H9 (cell line): ENCODE measurements around the gene C18orf63. TPM values are rescaled to one million over a fixed set of nuclear protein-coding genes. Genes with fewer than 3 reads are reported as not detected.

Experiments used
- DNase-seq: peaks from one replicate; pipeline ENCODE4 v3.0.0-alpha.2; 2017
- H2AFZ ChIP-seq: one replicate; pipeline ENCODE4 v1.6.1; 2013; ENCODE audit warnings: mild to moderate bottlenecking, low read length, control low read depth, moderate library complexity
- H2AK5ac ChIP-seq: 2 replicates; pipeline ENCODE4 v1.6.1; 2013; ENCODE audit warnings: low read length, control low read depth, mixed read lengths; ENCODE audit not compliant: insufficient read length
- H2BK120ac ChIP-seq: one replicate; pipeline ENCODE4 v1.6.1; 2013; ENCODE audit warnings: low read depth, mild to moderate bottlenecking, low read length, control low read depth, inconsistent platforms; ENCODE audit not compliant: poor library complexity, severe bottlenecking
- H2BK12ac ChIP-seq: 2 replicates; pipeline ENCODE4 v1.6.1; 2013; ENCODE audit warnings: low read length, control low read depth, mixed read lengths, low read depth; ENCODE audit not compliant: insufficient read length
- H2BK15ac ChIP-seq: 2 replicates; pipeline ENCODE4 v1.6.1; 2013; ENCODE audit warnings: low read depth, low read length, control low read depth
- H2BK20ac ChIP-seq: one replicate; pipeline ENCODE4 v1.6.1; 2013; ENCODE audit warnings: low read depth, mild to moderate bottlenecking, low read length, control low read depth, inconsistent platforms; ENCODE audit not compliant: poor library complexity, severe bottlenecking
- H2BK5ac ChIP-seq: 2 replicates; pipeline ENCODE4 v1.6.1; 2013; ENCODE audit warnings: low read length, control low read depth, mixed read lengths; ENCODE audit not compliant: insufficient read length
- H3K14ac ChIP-seq: 2 replicates; pipeline ENCODE4 v1.6.1; 2013; ENCODE audit warnings: low read length, control low read depth; ENCODE audit not compliant: insufficient read depth
- H3K18ac ChIP-seq: 2 replicates; pipeline ENCODE4 v1.6.1; 2013; ENCODE audit warnings: low read depth, mild to moderate bottlenecking, mixed read lengths, low read length, control low read depth; ENCODE audit not compliant: insufficient read length
- H3K23ac ChIP-seq: 2 replicates; pipeline ENCODE4 v1.6.1; 2013; ENCODE audit warnings: low read length, control low read depth, mixed read lengths, low read depth; ENCODE audit not compliant: insufficient read length
- H3K23me2 ChIP-seq: 2 replicates; pipeline ENCODE4 v1.6.1; 2013; ENCODE audit warnings: low read depth, mild to moderate bottlenecking, mixed read lengths, low read length, control low read depth; ENCODE audit not compliant: insufficient read length, poor library complexity, severe bottlenecking
- H3K27ac ChIP-seq: 2 replicates; pipeline ENCODE4 v1.5.1; 2013; ENCODE audit warnings: low read length, control low read depth, mixed read lengths, low read depth; ENCODE audit not compliant: insufficient read length
- H3K27me3 ChIP-seq: 2 replicates; pipeline ENCODE4 v1.6.1; 2013; ENCODE audit warnings: low read length, control low read depth, inconsistent platforms; ENCODE audit not compliant: insufficient read depth
- H3K4ac ChIP-seq: 2 replicates; pipeline ENCODE4 v1.6.1; 2013; ENCODE audit warnings: low read depth, mild to moderate bottlenecking, control low read depth, inconsistent platforms, low read length, moderate library complexity
- H3K4me1 ChIP-seq: 2 replicates; pipeline ENCODE4 v1.6.1; 2013; ENCODE audit warnings: low read length, control low read depth, inconsistent platforms; ENCODE audit not compliant: insufficient read depth
- H3K4me2 ChIP-seq: 2 replicates; pipeline ENCODE4 v1.6.1; 2013; ENCODE audit warnings: low read length, control low read depth, mixed read lengths; ENCODE audit not compliant: insufficient read length, insufficient read depth
- H3K56ac ChIP-seq: 2 replicates; pipeline ENCODE4 v1.6.1; 2013; ENCODE audit warnings: low read depth, mild to moderate bottlenecking, mixed read lengths, low read length, control low read depth; ENCODE audit not compliant: insufficient read length
- H3K79me1 ChIP-seq: 2 replicates; pipeline ENCODE4 v1.6.1; 2013; ENCODE audit warnings: low read depth, mild to moderate bottlenecking, moderate library complexity, low read length, control low read depth, inconsistent platforms; ENCODE audit not compliant: insufficient read depth, poor library complexity, severe bottlenecking
- H3K79me2 ChIP-seq: 2 replicates; pipeline ENCODE4 v1.6.1; 2013; ENCODE audit warnings: low read length, control low read depth, inconsistent platforms; ENCODE audit not compliant: insufficient read depth
- H3K9ac ChIP-seq: 2 replicates; pipeline ENCODE4 v1.6.1; 2013; ENCODE audit warnings: low read length, control low read depth, mixed read lengths; ENCODE audit not compliant: insufficient read length; ENCODE audit errors: extremely low read depth
- H3K9me3 ChIP-seq: one replicate; pipeline ENCODE4 v1.6.1; 2013; ENCODE audit warnings: low read depth, low read length, inconsistent platforms; ENCODE audit not compliant: control insufficient read depth
- H3T11ph ChIP-seq: one replicate; pipeline ENCODE4 v1.6.1; 2013; ENCODE audit warnings: mild to moderate bottlenecking, low read length, control low read depth, inconsistent platforms
- H4K20me1 ChIP-seq: one replicate; pipeline ENCODE4 v1.6.1; 2013; ENCODE audit not compliant: control insufficient read depth, insufficient read length, insufficient read depth
- H4K5ac ChIP-seq: 2 replicates; pipeline ENCODE4 v1.6.1; 2013; ENCODE audit warnings: low read depth, mild to moderate bottlenecking, mixed read lengths, low read length, control low read depth; ENCODE audit not compliant: insufficient read length
- H4K8ac ChIP-seq: replicated peaks from 2 replicates; pipeline ENCODE4 v1.6.1; 2013; ENCODE audit warnings: low read length, control low read depth, mixed read lengths, low read depth; ENCODE audit not compliant: insufficient read length
- H4K91ac ChIP-seq: 2 replicates; pipeline ENCODE4 v1.6.1; 2013; ENCODE audit warnings: low read depth, mild to moderate bottlenecking, moderate library complexity, mixed read lengths, low read length, control low read depth; ENCODE audit not compliant: insufficient read length
- H3K27ac Mint-ChIP-seq, 3 experiments: 2 replicates in 2 of 3; 3 replicates in 1 of 3; pipeline ENCODE4 v1.8.0; 2020 to 2021; ENCODE audit warnings: mixed read lengths in 3 of 3, mild to moderate bottlenecking in 1 of 3, moderate library complexity in 1 of 3
- H3K27me3 Mint-ChIP-seq: 2 replicates; pipeline ENCODE4 v1.8.0; 2021; ENCODE audit warnings: low read depth, mild to moderate bottlenecking, moderate library complexity, mixed read lengths
- H3K36me3 Mint-ChIP-seq, 3 experiments: 2 replicates in 2 of 3; 3 replicates in 1 of 3; pipeline ENCODE4 v1.8.0; 2020 to 2021; ENCODE audit warnings: low read depth in 3 of 3, mixed read lengths in 3 of 3; ENCODE audit not compliant: insufficient read depth in 1 of 3
- H3K4me1 Mint-ChIP-seq, 2 experiments: 2 replicates each; pipeline ENCODE4 v1.8.0; 2020; ENCODE audit warnings: mixed read lengths in 2 of 2
- H3K4me3 Mint-ChIP-seq, 2 experiments: 2 replicates in 1 of 2; 3 replicates in 1 of 2; pipeline ENCODE4 v1.8.0; 2020 to 2021; ENCODE audit warnings: mild to moderate bottlenecking in 2 of 2, mixed read lengths in 2 of 2, moderate library complexity in 1 of 2
- H3K9me3 Mint-ChIP-seq, 2 experiments: 2 replicates in 1 of 2; 3 replicates in 1 of 2; pipeline ENCODE4 v1.8.0; 2020; ENCODE audit warnings: mild to moderate bottlenecking in 2 of 2, mixed read lengths in 2 of 2, moderate library complexity in 1 of 2
- CTCF ChIP-seq: fragments of 200-600 bp; sonication (generic); conservative IDR thresholded peaks from 3 replicates; pipeline ENCODE4 v1.8.0; 2021; ENCODE audit warnings: antibody characterized with exemption, mild to moderate bottlenecking
- WGBS: extraction: QIAGEN DNeasy Blood & Tissue Kit; methylation state at CpG from one replicate; pipeline ENCODE4 v1.1.7; 2013; ENCODE audit warnings: missing lambda C conversion rate, low lambda C conversion rate, mixed read lengths; ENCODE audit not compliant: insufficient read length; ENCODE audit errors: extremely low coverage; 5-methylcytosine and 5-hydroxymethylcytosine counted together
- total RNA-seq: library from RNA; stranded (reverse); gene quantifications from 2 replicates; pipeline ENCODE4 v1.2.1, GENCODE V29; 2021

C18orf63 gene
- total RNA-seq, 1 experiment from 2014 or later = not detected

GRCh38 chr18:74290021-74290420 is 25.6 kb upstream of the C18orf63 start:
- Histone ChIP-seq H3K9me3 (peaks cover 4% of the 10 kb centered on the region), H2BK5ac (no peak overlapping the region), H3K4ac (no peak overlapping the region), H3K4me2 (no peak overlapping the region), H3K56ac (no peak overlapping the region), H3K23ac (no peak overlapping the region), H2BK20ac (no peak overlapping the region), H3K27me3 (no peaks in the 10 kb centered on the region), H4K20me1 (no peaks in the 10 kb centered on the region), H2BK15ac (no peak overlapping the region), H2BK120ac (no peak overlapping the region), H3T11ph (no peak overlapping the region), H3K79me1 (no peaks in the 10 kb centered on the region), H3K14ac (no peak overlapping the region), H3K79me2 (peaks cover 14% of the 10 kb centered on the region; the same call in 1 of the 2 replicates), H4K5ac (no peak overlapping the region), H4K8ac (no peak overlapping the region), H3K27ac (no peak overlapping the region), H4K91ac (no peak overlapping the region), H3K23me2 (peaks cover 2% of the 10 kb centered on the region), H3K9ac (no peak overlapping the region), H3K4me1 (peaks cover 13% of the 10 kb centered on the region; the same call in 1 of the 2 replicates), H2AK5ac (no peak overlapping the region), H2BK12ac (no peak overlapping the region), H2AFZ (no peak overlapping the region), H3K18ac (no peak overlapping the region)
- no CpG with 5 or more reads among the region's 7 CpGs for WGBS
- no peak for TF ChIP-seq CTCF
- Mint-ChIP-seq H3K4me3 (peak overlapping the region; percentile 87 to 96), H3K4me1 (peaks cover 32 to 33% of the 10 kb centered on the region in 2 experiments), H3K9me3 (no peaks in the 10 kb centered on the region; a peak in 3 of 5 replicates), H3K27me3 (peaks cover 3% of the 10 kb centered on the region), H3K36me3 (peaks cover 0 to 2% (median 0%) of the 10 kb centered on the region in 3 experiments; a peak in 3 of 7 replicates), H3K27ac (no peak overlapping the region)
- DNase-seq = no peak
